Cerebellar cortex (tissue), 1 donor: ENCODE data around the gene CYTIP.

Source experiments
- DNase-seq: peaks from one replicate; pipeline ENCODE4 v3.0.0-alpha.2; 2015; ENCODE audit warnings: low spot score

CYTIP gene

GRCh38 chr2:157463002-157463401 is 19.1 kb upstream of the CYTIP start:
- no peak for DNase-seq

- DNase-seq, result peak; percentile 4
These were observed 17.0 kb upstream of the CYTIP start for GRCh38 chr2:157460897-157461296.

GRCh38 chr2:157460384-157460837 is 16.5 kb upstream of the CYTIP start:
- DNase-seq, result no peak

GRCh38 chr2:157459486-157459885 is 15.6 kb upstream of the CYTIP start:
- no peak for DNase-seq

- no peak for DNase-seq
These were observed 3.9 kb upstream of the CYTIP start for GRCh38 chr2:157447741-157448140.

GRCh38 chr2:157447031-157447430 is 3.1 kb upstream of the CYTIP start:
- no peak for DNase-seq

GRCh38 chr2:157444641-157445040 is 752 bp upstream of the CYTIP start:
- no peak for DNase-seq

GRCh38 chr2:157443090-157443489 is 799 bp downstream of the CYTIP start:
- DNase-seq, result no peak

GRCh38 chr2:157442636-157443035 is 1.3 kb downstream of the CYTIP start:
- no peak for DNase-seq

- no peak for DNase-seq
These were observed 1.7 kb downstream of the CYTIP start for GRCh38 chr2:157442191-157442590.

- no peak for DNase-seq
These were observed 2.8 kb downstream of the CYTIP start for GRCh38 chr2:157441072-157441454.

- DNase-seq, result no peak
These were observed 3.4 kb downstream of the CYTIP start for GRCh38 chr2:157440404-157441071.

- no peak for DNase-seq
These were observed 4.1 kb downstream of the CYTIP start for GRCh38 chr2:157439824-157440186.

GRCh38 chr2:157438863-157439823 is 4.7 kb downstream of the CYTIP start:
- DNase-seq, result no peak

GRCh38 chr2:157433394-157433793 is 10.5 kb downstream of the CYTIP start:
- no peak for DNase-seq

GRCh38 chr2:157432475-157433106 is 11.3 kb downstream of the CYTIP start:
- no peak for DNase-seq

- DNase-seq, result no peak
These were observed 12.7 kb downstream of the CYTIP start for GRCh38 chr2:157431176-157431575.

GRCh38 chr2:157428500-157429175 is 15.3 kb downstream of the CYTIP start:
- DNase-seq, result no peak

- no peak for DNase-seq
These were observed 16.0 kb downstream of the CYTIP start for GRCh38 chr2:157427922-157428303.

- no peak for DNase-seq
These were observed 16.6 kb downstream of the CYTIP start for GRCh38 chr2:157427003-157427921.

- DNase-seq, result no peak
These were observed 17.4 kb downstream of the CYTIP start for GRCh38 chr2:157426477-157426994.
